ACHN (cell line): Measurements from ENCODE around the gene TMEM132D.
A peak's percentile ranks its signal among the peaks of the same experiment; 100 is the strongest.

ENCODE experiments used
- DNase-seq: peaks from one replicate; pipeline ENCODE4 v3.0.0-alpha.2; 2015
- in situ Hi-C: cut with HindIII; loops from 2 replicates; pipeline ENCODE4 v1.10.0; 2017; ENCODE audit warnings: low sequenced_read_pairs, low pct_ligation_motif_present, low pct_unique_long_range_greater_than_20kb

TMEM132D gene

DNA sequence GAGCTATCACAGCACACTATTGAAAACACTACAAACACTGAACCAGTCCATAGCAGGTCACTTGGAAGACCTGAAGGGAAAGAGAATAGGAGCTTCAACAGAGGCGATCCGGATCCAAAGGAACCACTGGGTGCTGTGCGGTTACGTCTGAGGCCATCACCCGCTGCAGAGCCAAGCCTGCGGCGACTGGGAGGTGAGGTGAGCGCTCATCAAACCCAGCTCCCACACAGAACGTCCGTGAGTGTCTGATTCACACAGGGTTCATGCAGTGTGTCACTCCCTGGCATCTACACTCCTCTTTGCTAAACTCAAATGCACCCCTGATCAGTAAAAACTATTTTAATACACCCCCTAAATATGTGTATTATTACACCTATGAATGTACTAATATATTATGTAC is 64.1 kb downstream of the TMEM132D start:
- DNase-seq, result no peak
- in situ Hi-C loops, result no loop called here

DNA sequence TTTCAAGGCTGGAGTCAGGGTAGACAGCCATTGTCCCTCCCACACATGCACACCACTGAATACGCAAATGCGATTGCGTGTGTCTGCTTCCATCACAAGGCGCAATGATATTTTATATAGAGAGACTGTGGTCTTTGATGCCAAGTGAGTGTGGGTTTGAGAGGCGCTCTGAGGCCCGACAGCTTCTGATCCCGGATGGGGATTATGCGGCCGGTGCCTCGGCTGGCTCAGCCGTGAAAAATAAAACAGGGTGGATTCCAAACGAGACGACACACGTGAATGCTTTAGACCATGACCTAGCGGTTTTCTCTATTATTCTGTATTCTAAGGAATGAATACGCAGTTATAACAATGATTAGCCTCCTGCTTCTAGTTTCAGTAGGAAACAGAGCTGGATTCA is 72.5 kb downstream of the TMEM132D start:
- in situ Hi-C loops, result no loop called here
- DNase-seq, result no peak

DNA sequence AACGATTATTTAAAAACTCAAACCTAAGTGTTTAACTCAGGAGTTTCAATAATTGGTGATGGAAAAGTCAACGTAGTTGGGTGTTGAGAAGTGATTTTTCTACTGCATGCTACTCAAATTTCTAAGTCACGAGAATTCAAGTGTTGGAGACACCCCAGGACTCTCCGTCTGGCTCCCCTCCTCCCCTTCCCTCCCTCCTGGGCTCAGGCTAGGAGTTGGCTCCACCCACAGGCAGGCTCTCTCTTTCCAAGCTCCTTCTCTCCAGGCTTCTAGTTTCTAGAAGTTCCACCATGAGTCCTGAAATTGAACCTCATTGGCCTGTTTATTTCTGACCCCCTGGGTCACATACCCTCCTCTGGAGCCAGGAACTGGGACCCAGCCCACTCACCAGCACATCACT is 73.0 kb downstream of the TMEM132D start:
- in situ Hi-C loops, result no loop called here
- no peak for DNase-seq

DNA sequence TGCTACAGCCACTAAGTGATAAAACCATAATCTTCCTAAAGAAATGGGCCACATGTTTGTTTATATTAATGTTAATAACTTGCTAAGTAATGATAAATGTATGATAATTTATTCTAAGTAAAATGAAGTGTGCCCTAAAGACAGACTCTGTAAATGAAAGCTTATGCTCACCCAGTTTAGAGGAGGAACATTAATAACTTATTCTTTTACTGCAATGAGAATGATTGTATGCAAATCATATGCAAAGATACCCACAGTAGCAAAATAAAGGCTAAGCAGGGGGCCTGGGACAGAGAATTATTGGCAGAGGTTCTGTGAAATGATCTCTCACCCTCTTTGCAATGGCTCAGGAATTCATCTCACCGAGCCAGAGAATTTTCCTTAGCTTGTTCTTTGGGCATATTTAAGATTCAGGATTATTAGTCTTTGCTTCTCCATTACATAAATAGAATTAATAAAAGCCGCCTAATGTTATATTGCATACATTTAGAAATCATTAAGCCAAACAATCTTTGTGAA is 75.9 kb downstream of the TMEM132D start:
- in situ Hi-C loops, result no loop called here
- no peak for DNase-seq

DNA sequence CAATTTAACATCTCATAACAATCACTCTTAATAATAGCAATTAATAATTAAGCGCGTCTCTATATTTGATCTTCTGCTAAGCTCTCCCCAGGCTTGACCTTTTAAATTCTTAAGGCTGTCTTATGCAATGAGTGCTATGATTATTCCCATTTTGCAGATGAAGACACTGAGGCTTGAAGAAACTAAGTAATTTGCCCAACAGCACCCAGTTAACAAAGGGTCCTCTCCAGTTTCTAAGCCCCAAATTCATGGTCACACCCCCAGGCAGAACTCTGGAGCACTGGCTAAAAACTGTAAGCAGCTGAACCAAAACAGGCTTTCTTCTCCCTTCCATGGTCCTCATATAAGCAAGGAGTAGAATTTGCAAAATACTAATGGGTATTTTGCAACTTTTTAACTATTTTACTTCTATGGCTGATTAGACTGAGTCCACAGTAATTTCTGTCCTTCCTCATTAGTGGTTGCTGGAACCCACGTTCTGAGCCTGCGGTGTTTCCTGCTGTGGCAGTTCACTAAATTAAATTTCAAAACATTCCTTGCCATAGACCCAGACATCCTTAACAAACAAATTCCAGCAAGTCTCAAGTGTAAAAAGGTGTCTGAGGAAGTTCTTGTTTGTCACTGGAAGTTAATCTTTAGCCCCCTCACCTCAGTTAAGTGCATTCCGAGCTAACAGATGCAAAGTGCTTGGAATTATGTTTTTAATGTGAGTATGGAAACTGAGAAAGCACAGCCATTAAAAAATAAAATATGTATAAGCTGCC is 76.5 kb downstream of the TMEM132D start:
- no peak for DNase-seq
- in situ Hi-C loops, result no loop called here

- in situ Hi-C loops, result no loop called here
Measured at GRCh38 chr12:129826273-129826672, 77.6 kb downstream of the TMEM132D start.

DNA sequence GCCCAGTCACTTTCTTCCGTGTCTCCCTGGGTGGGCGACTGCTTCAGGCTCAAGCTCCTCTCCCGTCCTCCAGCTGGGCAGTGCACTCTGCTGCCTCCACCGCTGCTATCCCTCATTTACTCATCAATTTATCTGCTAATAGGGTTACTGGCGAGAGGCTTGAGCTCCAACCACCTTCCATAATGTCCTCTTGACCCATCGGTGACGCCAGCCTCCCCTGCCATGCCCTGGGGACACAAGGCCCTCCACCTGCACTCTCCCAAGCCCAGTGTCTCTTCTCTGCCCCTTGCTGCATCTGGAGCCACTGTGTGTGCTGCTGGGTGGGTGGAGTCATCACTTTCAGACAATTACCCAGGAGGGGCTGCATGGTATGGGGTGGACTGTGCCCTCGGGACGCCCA is 78.5 kb downstream of the TMEM132D start:
- no peak for DNase-seq
- in situ Hi-C loops, result no loop called here

More at GRCh38 chr12:129826273-129826672, 77.6 kb downstream of the TMEM132D start:
- no peak for DNase-seq

DNA sequence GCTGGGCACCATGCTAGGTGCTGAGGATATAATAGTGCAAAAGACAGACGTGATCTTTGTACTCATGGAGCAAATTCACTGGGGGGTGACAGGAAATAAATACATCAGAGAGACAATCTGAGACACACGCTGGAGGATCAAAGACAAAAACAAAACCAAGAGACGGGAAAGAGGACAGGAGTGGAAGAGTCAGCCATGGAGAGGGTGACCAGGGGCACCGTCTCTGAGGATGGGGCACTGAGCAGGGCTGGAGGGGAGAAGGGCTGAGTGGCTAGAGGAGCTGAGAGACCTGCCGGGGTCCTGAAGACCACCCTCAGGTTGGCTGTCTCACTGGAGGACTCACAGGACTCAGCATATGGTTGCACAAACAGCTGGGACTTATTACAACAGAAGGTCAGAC is 81.9 kb downstream of the TMEM132D start:
- DNase-seq, result no peak
- in situ Hi-C loops, result no loop called here

- peak; percentile 34 for DNase-seq
- in situ Hi-C loops, result no loop called here
Measured at GRCh38 chr12:129819391-129819790, 84.4 kb downstream of the TMEM132D start.

DNA sequence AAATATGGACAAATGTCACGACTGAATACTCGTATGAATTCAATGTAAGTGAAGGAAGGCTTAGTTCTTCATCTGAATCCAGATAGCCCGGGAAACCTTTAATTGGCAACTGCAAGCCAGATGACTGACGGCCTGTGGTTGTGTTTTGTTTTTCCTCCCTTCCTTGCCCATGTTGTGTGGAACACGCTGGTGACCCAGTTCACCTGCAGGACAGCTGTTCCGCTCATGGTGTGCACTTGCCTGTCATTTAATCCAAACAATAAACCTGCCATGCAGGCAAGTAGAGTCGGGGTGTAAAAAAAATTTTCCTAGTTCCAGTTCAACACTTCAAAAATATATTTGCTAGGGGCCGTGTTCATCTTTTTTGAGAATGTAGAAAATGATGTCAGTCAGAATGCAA is 88.0 kb downstream of the TMEM132D start:
- in situ Hi-C loops, result no loop called here
- no peak for DNase-seq

GRCh38 chr12:129811963-129812362 is 91.9 kb downstream of the TMEM132D start:
- DNase-seq, result no peak
- in situ Hi-C loops, result no loop called here

GRCh38 chr12:129807136-129807535 is 96.7 kb downstream of the TMEM132D start:
- in situ Hi-C loops, result no loop called here
- no peak for DNase-seq

DNA sequence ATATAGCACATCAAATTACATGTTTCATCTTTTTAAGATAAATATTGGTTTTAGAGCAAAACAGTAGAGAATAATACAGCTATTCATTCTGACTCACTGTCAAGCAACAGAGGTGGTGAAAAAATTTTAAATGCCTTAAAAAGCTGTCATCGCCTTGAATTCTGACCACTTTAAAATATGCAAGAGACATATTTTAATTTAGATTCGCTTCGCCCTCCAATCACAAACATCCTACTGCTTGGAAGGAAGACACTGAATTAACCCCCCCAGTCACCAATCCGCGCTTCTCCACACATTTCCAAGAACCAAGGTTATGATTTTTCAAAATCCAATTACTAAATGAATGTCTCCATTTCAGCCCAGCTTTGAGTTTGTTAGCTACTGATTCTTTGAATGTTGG is 112.4 kb downstream of the TMEM132D start:
- DNase-seq, result no peak
- in situ Hi-C loops, result no loop called here

DNA sequence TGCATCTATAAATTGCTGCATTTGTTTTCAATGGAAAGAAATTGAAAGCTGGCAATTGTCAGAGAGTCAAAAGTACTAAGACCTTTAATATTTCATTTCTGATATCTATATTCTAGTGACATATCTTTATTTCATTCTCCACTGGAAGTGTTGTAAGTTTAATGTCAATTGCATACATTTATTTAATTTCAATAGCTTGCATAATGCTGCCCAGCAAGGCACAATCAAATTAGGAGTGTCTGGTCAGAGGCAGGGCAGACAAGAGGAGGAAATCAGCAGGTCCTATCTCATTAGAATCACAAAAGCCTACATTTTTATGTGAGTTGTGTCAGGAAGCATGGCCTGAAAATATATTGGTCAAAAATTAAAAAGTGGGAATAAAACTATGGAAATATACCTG is 112.9 kb downstream of the TMEM132D start:
- DNase-seq, result no peak
- in situ Hi-C loops, result no loop called here

GRCh38 chr12:129790331-129790730 is 113.5 kb downstream of the TMEM132D start:
- in situ Hi-C loops, result no loop called here
- no peak for DNase-seq

DNA sequence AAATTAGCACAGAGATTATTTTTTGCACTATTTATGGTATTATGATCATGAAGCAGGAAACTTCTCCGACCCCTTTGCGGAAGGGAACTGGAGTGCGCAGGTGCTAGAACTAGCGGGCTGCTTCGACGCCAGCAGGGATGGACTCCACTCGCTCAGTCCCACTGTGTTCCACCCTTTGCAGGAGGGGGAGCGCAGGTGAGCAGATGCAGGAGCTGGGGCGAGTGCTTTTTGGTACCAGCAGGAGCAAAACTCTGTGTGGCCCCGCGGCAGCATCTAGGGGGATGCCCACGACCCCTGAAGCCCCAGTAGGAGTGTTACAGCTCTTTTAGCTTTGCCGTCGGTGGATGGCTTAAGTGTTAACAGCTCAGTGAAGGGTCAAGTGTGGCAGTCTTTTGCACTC is 113.9 kb downstream of the TMEM132D start:
- in situ Hi-C loops, result no loop called here
- no peak for DNase-seq

GRCh38 chr12:129788506-129789084 is 115.2 kb downstream of the TMEM132D start:
- in situ Hi-C loops, result no loop called here
- DNase-seq, result no peak

DNA sequence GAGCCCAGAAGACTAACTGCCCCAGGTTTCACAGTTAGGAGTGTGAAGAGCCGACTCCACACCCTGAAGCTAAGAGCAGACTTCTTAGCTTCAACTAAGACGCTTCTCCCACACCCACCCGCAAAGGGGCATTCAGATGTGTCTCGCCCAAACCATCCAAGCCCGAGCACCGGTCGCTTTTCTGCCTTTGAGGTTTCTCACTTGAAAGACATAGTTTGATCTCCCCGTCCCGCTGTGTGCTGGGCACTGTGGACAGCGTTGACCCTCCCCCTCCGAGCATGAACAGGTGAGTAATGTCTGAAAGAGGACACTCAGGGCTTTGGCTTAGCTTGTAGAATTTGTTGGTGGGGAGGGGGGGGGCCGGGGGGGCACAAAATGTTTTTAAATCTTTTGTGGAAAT is 123.8 kb downstream of the TMEM132D start:
- in situ Hi-C loops, result no loop called here
- DNase-seq, result no peak

DNA sequence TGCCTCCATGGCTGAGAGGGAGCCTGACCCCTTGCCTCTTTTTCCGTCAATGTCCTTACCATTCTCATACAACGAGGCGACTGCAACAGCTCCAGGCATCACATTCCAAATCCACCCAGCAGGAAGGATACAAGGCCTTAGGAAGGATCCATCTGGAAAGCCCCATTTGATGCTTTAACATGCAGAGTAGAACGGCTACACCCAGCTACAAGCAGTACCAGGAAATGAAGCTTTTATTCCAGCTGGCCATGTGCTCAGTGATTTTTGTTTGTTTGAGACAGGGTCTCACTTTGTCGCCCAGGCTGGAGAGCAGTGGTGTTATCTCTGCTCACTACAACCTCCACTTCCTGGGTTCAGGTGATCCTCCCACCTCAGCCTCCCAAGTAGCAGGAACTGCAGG is 124.8 kb downstream of the TMEM132D start:
- in situ Hi-C loops, result no loop called here
- DNase-seq, result no peak

DNA sequence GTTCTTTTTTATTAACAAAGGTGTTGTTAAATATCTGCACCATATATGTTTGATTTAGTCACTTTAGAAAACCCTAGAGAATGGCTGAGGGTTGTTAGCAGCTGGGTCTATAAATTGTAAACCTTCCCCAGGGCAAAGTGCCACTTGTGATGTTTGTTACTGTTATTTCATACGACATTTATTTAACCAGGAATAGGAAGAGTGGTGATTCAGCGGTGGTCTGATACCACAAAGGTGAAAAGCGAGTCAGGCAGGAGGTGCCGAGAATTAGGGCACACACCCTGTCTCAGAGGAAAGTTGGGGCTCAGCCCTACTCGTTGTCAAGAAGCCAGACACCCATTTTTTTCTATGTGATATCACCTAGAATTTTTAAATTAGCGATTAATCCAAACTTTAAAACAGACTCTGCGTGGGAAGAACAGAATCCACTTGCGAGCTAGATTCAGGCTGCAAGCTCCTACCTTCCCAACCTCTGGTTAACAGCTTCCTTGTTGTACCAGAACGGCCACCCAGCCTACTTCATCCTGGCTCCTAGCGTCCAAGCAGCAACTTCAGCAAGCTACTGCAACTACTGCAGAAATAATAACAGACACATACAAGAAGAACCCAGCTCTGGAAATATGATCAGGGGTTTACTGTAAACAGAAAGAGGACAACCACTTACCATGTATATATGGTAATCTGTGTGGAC is 126.7 kb downstream of the TMEM132D start:
- DNase-seq, result no peak
- in situ Hi-C loops, result no loop called here
